AG10803 (cell line): ENCODE measurements around the gene ABHD12B.

Experiments
- DNase-seq: peaks from one replicate; pipeline ENCODE4 v3.0.0; 2010; ENCODE audit warnings: low read depth
- H3K4me3 ChIP-seq: 2 replicates; pipeline ENCODE4 v1.5.1; 2011; ENCODE audit warnings: mild to moderate bottlenecking, low read length, control low read depth
- CTCF ChIP-seq: conservative IDR thresholded peaks from 2 replicates; pipeline ENCODE4 v1.5.1; 2011; ENCODE audit warnings: mild to moderate bottlenecking, low read length, control low read depth, inconsistent platforms

The ABHD12B gene

GRCh38 chr14:50871914-50872732 is at the start of gene ABHD12B:
Gene ABHD12B, plus strand, starts transcription at chr14:50872053. Its CDS starts 122 bp downstream, at chr14:50872175.
- no peak for TF ChIP-seq CTCF
- DNase-seq = peak; percentile 3
- no peak within 1 kb of the TSS for H3K4me3 ChIP-seq

GRCh38 chr14:50822501-50823042 is 49.3 kb upstream of the ABHD12B start:
- DNase-seq = no peak
- H3K4me3 ChIP-seq = no peak overlapping the region
- TF ChIP-seq CTCF = no peak

GRCh38 chr14:50823051-50823761 is 48.6 kb upstream of the ABHD12B start:
- peak; percentile 71 for DNase-seq
- peak overlapping the region; percentile 11; the same call in 1 of the 2 replicates for H3K4me3 ChIP-seq
- TF ChIP-seq CTCF = no peak

- no peak for DNase-seq
- TF ChIP-seq CTCF = no peak
- H3K4me3 ChIP-seq = no peak overlapping the region
Observed at GRCh38 chr14:50823762-50824636, 47.9 kb upstream of the ABHD12B start.

GRCh38 chr14:50825307-50825706 is 46.5 kb upstream of the ABHD12B start:
- H3K4me3 ChIP-seq = no peak overlapping the region
- no peak for DNase-seq
- no peak for TF ChIP-seq CTCF

- no peak for DNase-seq
- no peak for TF ChIP-seq CTCF
- no peak overlapping the region for H3K4me3 ChIP-seq
Observed at GRCh38 chr14:50826681-50827080, 45.2 kb upstream of the ABHD12B start.
